ENCODE measurements around the gene RPS19.

The RPS19 gene

GRCh38 chr19:41886761-41887710 lies 27.0 kb downstream of the RPS19 start:
- Histone ChIP-seq H3K36me3 (ENCODE audit: control insufficient read depth in 2 of 2, insufficient read depth in 2 of 2, low read length in 2 of 2) (peaks cover 9 to 19% of the 10 kb centered on the region in 2 donors), H3K4me1 (ENCODE audit: control insufficient read depth in 2 of 2, insufficient read depth in 2 of 2, low read length in 2 of 2) (peaks cover 28 to 43% of the 10 kb centered on the region in 2 donors), H3K27ac (ENCODE audit: low read depth in 2 of 2, low read length in 2 of 2) (peak overlapping the region; percentile 66 to 75), H3K27me3 (ENCODE audit: control insufficient read depth in 2 of 2, insufficient read depth in 2 of 2, low read length in 2 of 2) (no peaks in the 10 kb centered on the region), H3K9ac (ENCODE audit: low read depth in 1 of 2, low read length in 2 of 2) (peak overlapping the region; percentile 2 to 60), H3K9me3 (ENCODE audit: control insufficient read depth in 2 of 2, low read length in 2 of 2) (no peaks in the 10 kb centered on the region), H3K4me3 (ENCODE audit: low read length in 2 of 2) (peak overlapping the region in 1 of 2 donors; percentile 72)

GRCh38 chr19:41887711-41888382 lies 27.8 kb downstream of the RPS19 start:
- H3K36me3 ChIP-seq (ENCODE audit: control insufficient read depth in 2 of 2, insufficient read depth in 2 of 2, low read length in 2 of 2): peaks cover 17 to 25% of the 10 kb centered on the region in 2 donors
- no peaks in the 10 kb centered on the region for H3K9me3 ChIP-seq (ENCODE audit: control insufficient read depth in 2 of 2, low read length in 2 of 2)
- H3K4me1 ChIP-seq (ENCODE audit: control insufficient read depth in 2 of 2, insufficient read depth in 2 of 2, low read length in 2 of 2): peaks cover 28 to 39% of the 10 kb centered on the region in 2 donors
- no peaks in the 10 kb centered on the region for H3K27me3 ChIP-seq (ENCODE audit: control insufficient read depth in 2 of 2, insufficient read depth in 2 of 2, low read length in 2 of 2)
- H3K27ac ChIP-seq (ENCODE audit: low read depth in 2 of 2, low read length in 2 of 2): peak overlapping the region; percentile 66 to 75
- H3K9ac ChIP-seq (ENCODE audit: low read depth in 1 of 2, low read length in 2 of 2): peak overlapping the region; percentile 2 to 32
- H3K4me3 ChIP-seq (ENCODE audit: low read length in 2 of 2): peak overlapping the region in 1 of 2 donors; percentile 72

DNA sequence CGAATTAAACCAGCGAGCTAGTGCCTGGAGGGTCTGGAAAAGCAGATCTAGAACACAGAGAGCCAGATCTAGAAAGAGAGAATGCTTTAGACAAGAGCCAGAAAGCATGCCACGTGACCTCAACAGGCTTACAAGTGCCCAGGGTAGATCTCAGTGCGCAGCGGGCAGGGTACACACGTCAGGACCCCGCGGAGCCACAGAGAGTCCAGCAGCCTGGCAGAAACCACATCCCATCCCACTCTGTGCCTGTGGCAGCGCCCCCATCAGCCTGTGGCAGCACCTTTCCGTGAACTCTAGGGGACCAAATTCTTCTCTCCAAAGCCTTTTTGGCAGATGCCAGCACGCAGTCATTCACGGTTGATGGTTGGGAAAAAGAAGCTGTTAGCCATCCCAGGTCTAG lies 28.9 kb downstream of the RPS19 start:
- Histone ChIP-seq H3K9ac (ENCODE audit: low read depth in 1 of 2, low read length in 2 of 2) (no peak overlapping the region), H3K4me1 (ENCODE audit: control insufficient read depth in 2 of 2, insufficient read depth in 2 of 2, low read length in 2 of 2) (peaks cover 28 to 33% of the 10 kb centered on the region in 2 donors), H3K9me3 (ENCODE audit: control insufficient read depth in 2 of 2, low read length in 2 of 2) (no peaks in the 10 kb centered on the region), H3K27ac (ENCODE audit: low read depth in 2 of 2, low read length in 2 of 2) (no peak overlapping the region), H3K4me3 (ENCODE audit: low read length in 2 of 2) (no peak overlapping the region), H3K27me3 (ENCODE audit: control insufficient read depth in 2 of 2, insufficient read depth in 2 of 2, low read length in 2 of 2) (no peaks in the 10 kb centered on the region), H3K36me3 (ENCODE audit: control insufficient read depth in 2 of 2, insufficient read depth in 2 of 2, low read length in 2 of 2) (peaks cover 19 to 27% of the 10 kb centered on the region in 2 donors)

- no peaks in the 10 kb centered on the region for H3K27me3 ChIP-seq (ENCODE audit: control insufficient read depth in 2 of 2, insufficient read depth in 2 of 2, low read length in 2 of 2)
- H3K4me3 ChIP-seq (ENCODE audit: low read length in 2 of 2): no peak overlapping the region
- no peak overlapping the region for H3K27ac ChIP-seq (ENCODE audit: low read depth in 2 of 2, low read length in 2 of 2)
- peaks cover 25 to 34% of the 10 kb centered on the region in 2 donors for H3K36me3 ChIP-seq (ENCODE audit: control insufficient read depth in 2 of 2, insufficient read depth in 2 of 2, low read length in 2 of 2)
- H3K9ac ChIP-seq (ENCODE audit: low read depth in 1 of 2, low read length in 2 of 2): no peak overlapping the region
- H3K4me1 ChIP-seq (ENCODE audit: control insufficient read depth in 2 of 2, insufficient read depth in 2 of 2, low read length in 2 of 2): peaks cover 24 to 30% of the 10 kb centered on the region in 2 donors
- no peaks in the 10 kb centered on the region for H3K9me3 ChIP-seq (ENCODE audit: control insufficient read depth in 2 of 2, low read length in 2 of 2)
Observed at GRCh38 chr19:41889896-41890295, 29.8 kb downstream of the RPS19 start.

GRCh38 chr19:41890936-41891335 lies 30.9 kb downstream of the RPS19 start:
- no peak overlapping the region for H3K9ac ChIP-seq (ENCODE audit: low read depth in 1 of 2, low read length in 2 of 2)
- H3K36me3 ChIP-seq (ENCODE audit: control insufficient read depth in 2 of 2, insufficient read depth in 2 of 2, low read length in 2 of 2): peaks cover 34 to 42% of the 10 kb centered on the region in 2 donors
- H3K9me3 ChIP-seq (ENCODE audit: control insufficient read depth in 2 of 2, low read length in 2 of 2): no peaks in the 10 kb centered on the region
- H3K4me1 ChIP-seq (ENCODE audit: control insufficient read depth in 2 of 2, insufficient read depth in 2 of 2, low read length in 2 of 2): peaks cover 17 to 23% of the 10 kb centered on the region in 2 donors
- H3K4me3 ChIP-seq (ENCODE audit: low read length in 2 of 2): no peak overlapping the region
- H3K27ac ChIP-seq (ENCODE audit: low read depth in 2 of 2, low read length in 2 of 2): no peak overlapping the region
- H3K27me3 ChIP-seq (ENCODE audit: control insufficient read depth in 2 of 2, insufficient read depth in 2 of 2, low read length in 2 of 2): no peaks in the 10 kb centered on the region

GRCh38 chr19:41892173-41892902 lies 32.3 kb downstream of the RPS19 start:
- H3K9me3 ChIP-seq (ENCODE audit: control insufficient read depth in 2 of 2, low read length in 2 of 2): no peaks in the 10 kb centered on the region
- peaks cover 4 to 9% of the 10 kb centered on the region in 2 donors for H3K4me1 ChIP-seq (ENCODE audit: control insufficient read depth in 2 of 2, insufficient read depth in 2 of 2, low read length in 2 of 2)
- H3K27me3 ChIP-seq (ENCODE audit: control insufficient read depth in 2 of 2, insufficient read depth in 2 of 2, low read length in 2 of 2): no peaks in the 10 kb centered on the region
- H3K4me3 ChIP-seq (ENCODE audit: low read length in 2 of 2): no peak overlapping the region
- H3K36me3 ChIP-seq (ENCODE audit: control insufficient read depth in 2 of 2, insufficient read depth in 2 of 2, low read length in 2 of 2): peaks cover 38 to 49% of the 10 kb centered on the region in 2 donors
- no peak overlapping the region for H3K27ac ChIP-seq (ENCODE audit: low read depth in 2 of 2, low read length in 2 of 2)
- no peak overlapping the region for H3K9ac ChIP-seq (ENCODE audit: low read depth in 1 of 2, low read length in 2 of 2)

DNA sequence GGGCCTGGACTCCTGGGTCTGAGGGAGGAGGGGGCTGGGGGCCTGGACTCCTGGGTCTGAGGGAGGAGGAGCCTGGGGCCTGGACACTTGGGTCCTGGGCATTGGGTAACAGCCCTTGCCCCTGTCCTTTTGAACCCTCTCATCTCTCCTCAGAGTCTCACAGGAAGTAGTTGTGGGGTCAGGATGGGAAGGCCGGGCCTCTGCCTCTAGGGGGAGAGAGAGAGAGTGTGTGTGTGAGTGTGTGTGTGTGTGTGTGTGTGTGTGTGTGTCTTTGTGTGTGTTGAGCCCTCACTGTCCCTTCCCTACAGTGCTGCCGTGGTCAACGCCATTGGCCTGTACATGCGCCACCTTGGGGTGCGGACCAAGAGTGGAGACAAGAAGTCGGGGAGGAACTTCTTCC lies 33.8 kb downstream of the RPS19 start:
- H3K4me1 ChIP-seq (ENCODE audit: control insufficient read depth in 2 of 2, insufficient read depth in 2 of 2, low read length in 2 of 2): peaks cover 0 to 4% of the 10 kb centered on the region in 2 donors
- H3K27ac ChIP-seq (ENCODE audit: low read depth in 2 of 2, low read length in 2 of 2): no peak overlapping the region
- peaks cover 37 to 55% of the 10 kb centered on the region in 2 donors for H3K36me3 ChIP-seq (ENCODE audit: control insufficient read depth in 2 of 2, insufficient read depth in 2 of 2, low read length in 2 of 2)
- H3K27me3 ChIP-seq (ENCODE audit: control insufficient read depth in 2 of 2, insufficient read depth in 2 of 2, low read length in 2 of 2): no peaks in the 10 kb centered on the region
- H3K9me3 ChIP-seq (ENCODE audit: control insufficient read depth in 2 of 2, low read length in 2 of 2): no peaks in the 10 kb centered on the region
- H3K9ac ChIP-seq (ENCODE audit: low read depth in 1 of 2, low read length in 2 of 2): no peak overlapping the region
- no peak overlapping the region for H3K4me3 ChIP-seq (ENCODE audit: low read length in 2 of 2)

DNA sequence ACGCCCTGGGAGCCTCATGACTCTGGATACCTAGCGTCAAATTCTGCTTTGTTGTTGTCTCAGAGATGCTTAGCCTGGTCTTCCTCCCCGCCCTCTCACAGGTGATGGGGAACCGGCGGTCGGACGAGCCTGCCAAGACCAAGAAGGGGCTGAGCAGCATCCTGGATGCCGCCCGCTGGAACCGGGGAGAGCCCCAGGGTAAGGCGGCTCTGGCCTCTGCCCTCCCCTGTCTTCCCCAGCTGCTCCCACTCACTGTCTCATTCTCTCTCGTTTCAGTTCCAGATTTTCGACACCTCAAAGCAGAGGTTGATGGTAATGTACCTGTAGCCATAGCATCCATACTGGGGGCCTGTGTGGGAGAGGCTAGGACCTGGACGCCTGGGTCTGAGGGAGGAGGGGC lies 34.3 kb downstream of the RPS19 start:
- no peaks in the 10 kb centered on the region for H3K27me3 ChIP-seq (ENCODE audit: control insufficient read depth in 2 of 2, insufficient read depth in 2 of 2, low read length in 2 of 2)
- peaks cover 0 to 4% of the 10 kb centered on the region in 2 donors for H3K4me1 ChIP-seq (ENCODE audit: control insufficient read depth in 2 of 2, insufficient read depth in 2 of 2, low read length in 2 of 2)
- H3K4me3 ChIP-seq (ENCODE audit: low read length in 2 of 2): no peak overlapping the region
- H3K27ac ChIP-seq (ENCODE audit: low read depth in 2 of 2, low read length in 2 of 2): no peak overlapping the region
- H3K9me3 ChIP-seq (ENCODE audit: control insufficient read depth in 2 of 2, low read length in 2 of 2): no peaks in the 10 kb centered on the region
- H3K9ac ChIP-seq (ENCODE audit: low read depth in 1 of 2, low read length in 2 of 2): no peak overlapping the region
- H3K36me3 ChIP-seq (ENCODE audit: control insufficient read depth in 2 of 2, insufficient read depth in 2 of 2, low read length in 2 of 2): peaks cover 37 to 55% of the 10 kb centered on the region in 2 donors

GRCh38 chr19:41895745-41896580 lies 35.9 kb downstream of the RPS19 start:
- Histone ChIP-seq H3K9me3 (ENCODE audit: control insufficient read depth in 2 of 2, low read length in 2 of 2) (no peaks in the 10 kb centered on the region), H3K36me3 (ENCODE audit: control insufficient read depth in 2 of 2, insufficient read depth in 2 of 2, low read length in 2 of 2) (peaks cover 45 to 54% of the 10 kb centered on the region in 2 donors), H3K4me1 (ENCODE audit: control insufficient read depth in 2 of 2, insufficient read depth in 2 of 2, low read length in 2 of 2) (no peaks in the 10 kb centered on the region), H3K27ac (ENCODE audit: low read depth in 2 of 2, low read length in 2 of 2) (no peak overlapping the region), H3K9ac (ENCODE audit: low read depth in 1 of 2, low read length in 2 of 2) (no peak overlapping the region), H3K27me3 (ENCODE audit: control insufficient read depth in 2 of 2, insufficient read depth in 2 of 2, low read length in 2 of 2) (no peaks in the 10 kb centered on the region), H3K4me3 (ENCODE audit: low read length in 2 of 2) (no peak overlapping the region)

Data from mucosa of rectum (tissue), 2 donors.